ENCODE data around the gene PRRC2A. TPM values are rescaled to one million over a fixed set of nuclear protein-coding genes. Genes with fewer than 3 reads are reported as not detected.
A peak's percentile ranks its signal among the peaks of the same experiment; 100 is the strongest.

PRRC2A gene
- total RNA-seq, 2 experiments from 2014 or later = 206 to 215 TPM

- Histone ChIP-seq H3K9me3 (ENCODE audit: control insufficient read depth in 1 of 2, insufficient read depth in 1 of 2, low read length in 2 of 2) (no peaks in the 10 kb centered on the region), H3K36me3 (ENCODE audit: insufficient read depth, low read length) (no peaks in the 10 kb centered on the region), H3K4me3 (ENCODE audit: low read length) (no peak overlapping the region), H3K27ac (ENCODE audit: low read depth in 1 of 2, low read length in 2 of 2) (peak overlapping the region; percentile 34 to 55), H3K27me3 (ENCODE audit: control insufficient read depth in 1 of 2, insufficient read depth in 2 of 2, low read length in 2 of 2) (no peaks in the 10 kb centered on the region), H3K4me1 (ENCODE audit: insufficient read depth, low read length) (peaks cover 74% of the 10 kb centered on the region)
- POLR2A ChIA-PET = interaction anchor here (1.1 to 29.8 kb wide), 4 partner anchors 21 to 51 kb away, joined by 4 to 1160 read pairs (median 14); partner anchors contain the start of genes DDX39B, LST1, LTA and LTB
- CTCF ChIA-PET = interaction anchor here (1.3 to 8.1 kb wide), 3 partner anchors 11 to 43 kb away, joined by 4 to 353 read pairs (median 284); partner anchors contain the start of genes ATP6V1G2, LST1, LTB and NFKBIL1
- peak overlapping the region; percentile 81 for H3K27ac Mint-ChIP-seq
- DNase-seq (no peak), ATAC-seq (ENCODE audit: poor library complexity) (no peak)
- H3K27me3 Mint-ChIP-seq = no peaks in the 10 kb centered on the region
- no peaks in the 10 kb centered on the region for H3K9me3 Mint-ChIP-seq
- peaks cover 53% of the 10 kb centered on the region for H3K4me1 Mint-ChIP-seq (ENCODE audit: low read depth)
- TF ChIP-seq CTCF (IDR thresholded peaks at IDR 0.05) = no peak
- intact Hi-C loops (cut with DNase I, micrococcal nuclease) = no loop called here
- H3K36me3 Mint-ChIP-seq (ENCODE audit: low read depth) = no peaks in the 10 kb centered on the region
- peak overlapping the region; percentile 6 for H3K4me3 Mint-ChIP-seq
Measured at GRCh38 chr6:31592396-31592771, 28.1 kb upstream of the PRRC2A start.

- Mint-ChIP-seq H3K36me3 (ENCODE audit: low read depth) (no peaks in the 10 kb centered on the region), H3K4me3 (peak overlapping the region; percentile 7)
Measured at GRCh38 chr6:31597006-31597405, 23.5 kb upstream of the PRRC2A start.

GRCh38 chr6:31607317-31607716, 13.2 kb upstream of the PRRC2A start:
- Histone ChIP-seq H3K36me3 (ENCODE audit: insufficient read depth, low read length) (no peaks in the 10 kb centered on the region), H3K9me3 (ENCODE audit: control insufficient read depth in 1 of 2, insufficient read depth in 1 of 2, low read length in 2 of 2) (no peaks in the 10 kb centered on the region), H3K4me3 (ENCODE audit: low read length) (no peak overlapping the region), H3K27me3 (ENCODE audit: control insufficient read depth in 1 of 2, insufficient read depth in 2 of 2, low read length in 2 of 2) (no peaks in the 10 kb centered on the region), H3K27ac (ENCODE audit: low read depth in 1 of 2, low read length in 2 of 2) (no peak overlapping the region), H3K4me1 (ENCODE audit: insufficient read depth, low read length) (no peaks in the 10 kb centered on the region)
- ChIA-PET POLR2A (no interaction called here), CTCF (interaction anchor here (1.5 kb wide), 1 partner anchor 10 kb away, joined by 5 read pairs; no protein-coding TSS in a partner anchor)
- H3K4me3 Mint-ChIP-seq = no peak overlapping the region
- no peak for ATAC-seq (ENCODE audit: poor library complexity)
- TF ChIP-seq CTCF (IDR thresholded peaks at IDR 0.05) = no peak
- no peaks in the 10 kb centered on the region for H3K4me1 Mint-ChIP-seq (ENCODE audit: low read depth)
- intact Hi-C loops (cut with DNase I, micrococcal nuclease) = no loop called here
- H3K36me3 Mint-ChIP-seq (ENCODE audit: low read depth) = no peaks in the 10 kb centered on the region
- H3K9me3 Mint-ChIP-seq = no peaks in the 10 kb centered on the region
- H3K27ac Mint-ChIP-seq = no peak overlapping the region
- DNase-seq = no peak
- H3K27me3 Mint-ChIP-seq = no peaks in the 10 kb centered on the region

More at GRCh38 chr6:31597006-31597405, 23.5 kb upstream of the PRRC2A start:
- ATAC-seq (ENCODE audit: poor library complexity) = peak; percentile 89
- H3K36me3 ChIP-seq (ENCODE audit: insufficient read depth, low read length) = no peaks in the 10 kb centered on the region
- ChIA-PET CTCF (interaction anchor here (0.7 to 8.1 kb wide), 16 partner anchors 10 to 103 kb away, joined by 3 to 353 read pairs (median 4); partner anchors contain the start of genes AIF1, ATP6V1G2, BAG6 and DDX39B), POLR2A (interaction anchor here (0.7 to 29.8 kb wide), 7 partner anchors 18 to 134 kb away, joined by 3 to 1160 read pairs (median 5); partner anchors contain the start of genes AIF1, ATP6V1G2, DDX39B and LST1)
- H3K27ac ChIP-seq (ENCODE audit: low read depth in 1 of 2, low read length in 2 of 2) = no peak overlapping the region
- no peaks in the 10 kb centered on the region for H3K9me3 ChIP-seq (ENCODE audit: control insufficient read depth in 1 of 2, insufficient read depth in 1 of 2, low read length in 2 of 2)
- H3K27me3 Mint-ChIP-seq = no peaks in the 10 kb centered on the region
- peak overlapping the region; percentile 70 for H3K27ac Mint-ChIP-seq
- no peak overlapping the region for H3K4me3 ChIP-seq (ENCODE audit: low read length)
- H3K4me1 ChIP-seq (ENCODE audit: insufficient read depth, low read length) = peaks cover 60% of the 10 kb centered on the region
- no peaks in the 10 kb centered on the region for H3K9me3 Mint-ChIP-seq
- DNase-seq = peak in 9 of 14 experiments; percentile 26 to 85 (median 45)
- H3K4me1 Mint-ChIP-seq (ENCODE audit: low read depth) = peaks cover 40% of the 10 kb centered on the region
- intact Hi-C loops (cut with DNase I, micrococcal nuclease) = loop anchor here (1.0 to 5.0 kb wide), 2 partner anchors 16 to 200 kb away; no protein-coding TSS in a partner anchor
- H3K27me3 ChIP-seq (ENCODE audit: control insufficient read depth in 1 of 2, insufficient read depth in 2 of 2, low read length in 2 of 2) = no peaks in the 10 kb centered on the region
- TF ChIP-seq CTCF (IDR thresholded peaks at IDR 0.05) = peak; percentile 76

Data from CD4-positive, alpha-beta T cell (primary cell).